Smooth muscle cell (in vitro differentiated cells): ENCODE measurements around the gene DCTN3. TPM values are rescaled to one million over a fixed set of nuclear protein-coding genes. Genes with fewer than 3 reads are reported as not detected.

Experiments
- DNase-seq: peaks from one replicate; lab custom pipeline; 2025; ENCODE audit not compliant: unreplicated experiment; lab: John Stamatoyannopoulos, UW
- H2AFZ ChIP-seq: fragments of 200-600 bp; sonication (generic); 2 replicates; pipeline ENCODE4 v1.6.0; 2016; ENCODE audit warnings: antibody characterized with exemption, low read depth, mild to moderate bottlenecking
- H3F3A ChIP-seq: fragments of 200-600 bp; sonication (generic); 2 replicates; pipeline ENCODE4 v1.6.0; 2017; ENCODE audit warnings: antibody characterized with exemption, low read depth
- H3K27ac ChIP-seq: fragments of 200-600 bp; sonication (generic); 2 replicates; pipeline ENCODE4 v1.5.1; 2016; ENCODE audit warnings: low read depth, mild to moderate bottlenecking
- H3K27me3 ChIP-seq: fragments of 200-600 bp; sonication (generic); 2 replicates; pipeline ENCODE4 v1.6.1; 2016; ENCODE audit warnings: low read depth, mild to moderate bottlenecking
- H3K36me3 ChIP-seq: fragments of 200-600 bp; sonication (generic); 2 replicates; pipeline ENCODE4 v1.5.1; 2016; ENCODE audit warnings: low read depth
- H3K4me1 ChIP-seq: fragments of 200-600 bp; sonication (generic); 2 replicates; pipeline ENCODE4 v1.5.1; 2016; ENCODE audit warnings: low read depth
- H3K4me2 ChIP-seq: fragments of 200-600 bp; sonication (generic); 2 replicates; pipeline ENCODE4 v1.6.0; 2016; ENCODE audit warnings: mild to moderate bottlenecking
- H3K4me3 ChIP-seq: fragments of 200-600 bp; sonication (generic); 2 replicates; pipeline ENCODE4 v1.5.1; 2016; ENCODE audit warnings: mild to moderate bottlenecking
- H3K79me2 ChIP-seq: fragments of 200-600 bp; sonication (generic); 2 replicates; pipeline ENCODE4 v1.6.0; 2016; ENCODE audit warnings: low read depth, mild to moderate bottlenecking
- H3K9ac ChIP-seq: fragments of 200-600 bp; sonication (generic); 2 replicates; pipeline ENCODE4 v1.6.0; 2016; ENCODE audit warnings: low read depth
- H3K9me3 ChIP-seq: fragments of 200-600 bp; sonication (generic); replicated peaks from 2 replicates; pipeline ENCODE4 v1.5.1; 2016; ENCODE audit warnings: low read depth
- H4K20me1 ChIP-seq: fragments of 200-600 bp; sonication (generic); 2 replicates; pipeline ENCODE4 v1.6.0; 2016; ENCODE audit warnings: low read depth
- CTCF ChIP-seq: fragments of 200-600 bp; sonication (generic); IDR thresholded peaks from 2 replicates; pipeline ENCODE4 v1.5.1; 2017; ENCODE audit warnings: borderline replicate concordance, mild to moderate bottlenecking, antibody characterized with exemption; ENCODE audit not compliant: insufficient read depth, poor library complexity, severe bottlenecking
- WGBS: methylation state at CpG from one replicate; pipeline ENCODE4 v1.1.7; 2016; ENCODE audit warnings: low lambda C conversion rate; 5-methylcytosine and 5-hydroxymethylcytosine counted together
- polyA plus RNA-seq: library from polyadenylated mRNA; unstranded; fragments of >200 nt; fragmentation: Nextera tagmentation; extraction: Ambion mirVana; gene quantifications from 2 replicates; pipeline ENCODE4 v1.2.1, GENCODE V29; 2016
- total RNA-seq: library from RNA; depleted of rRNA; stranded (reverse); fragments of >200 nt; gene quantifications from 2 replicates; pipeline ENCODE4 v1.2.3, GENCODE V29; 2014

The DCTN3 gene
- total and polyA plus RNA-seq, 2 experiments from 2014 or later = 87.6 to 142 TPM

DNA sequence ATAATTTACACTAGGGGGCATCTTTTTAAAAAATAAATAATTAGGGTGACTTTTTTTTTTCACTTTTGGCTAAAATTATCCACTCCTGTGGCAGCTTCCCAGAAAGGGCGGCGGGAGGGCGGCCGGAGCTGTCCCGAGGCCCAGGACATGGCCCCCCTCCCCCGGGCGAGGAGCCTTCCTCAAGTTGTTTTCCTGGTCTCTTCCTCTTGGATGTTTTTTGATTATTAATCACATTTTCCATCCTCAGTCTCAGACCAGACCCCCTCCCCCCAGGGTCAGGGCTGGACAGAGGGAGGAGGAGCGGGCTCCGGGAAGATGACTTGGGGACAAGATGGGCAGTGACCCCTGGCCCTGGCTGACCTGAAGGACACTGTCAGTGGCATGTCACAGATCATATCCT is 26.1 kb downstream of the DCTN3 start:
- Histone ChIP-seq H3F3A (no peaks in the 10 kb centered on the region), H3K4me1 (peaks cover 9% of the 10 kb centered on the region), H3K79me2 (no peaks in the 10 kb centered on the region), H3K4me2 (no peak overlapping the region), H3K27ac (no peak overlapping the region), H3K9me3 (no peaks in the 10 kb centered on the region), H4K20me1 (no peaks in the 10 kb centered on the region), H3K4me3 (no peak overlapping the region), H2AFZ (no peak overlapping the region), H3K9ac (no peak overlapping the region), H3K27me3 (peaks cover 24% of the 10 kb centered on the region), H3K36me3 (no peaks in the 10 kb centered on the region)
- no peak for TF ChIP-seq CTCF
- no peak for DNase-seq
- 93% methylated on average over 9 of the region's 9 CpGs for WGBS

- Histone ChIP-seq H3K27ac (no peak overlapping the region), H3K4me2 (no peak overlapping the region), H3K4me1 (peaks cover 9% of the 10 kb centered on the region), H3K27me3 (peaks cover 31% of the 10 kb centered on the region), H3F3A (no peaks in the 10 kb centered on the region), H3K9ac (no peak overlapping the region), H4K20me1 (no peaks in the 10 kb centered on the region), H3K36me3 (no peaks in the 10 kb centered on the region), H3K79me2 (peaks cover 5% of the 10 kb centered on the region), H2AFZ (no peak overlapping the region), H3K9me3 (no peaks in the 10 kb centered on the region), H3K4me3 (no peak overlapping the region)
- no peak for DNase-seq
- 28% methylated on average over 18 of the region's 26 CpGs for WGBS
- TF ChIP-seq CTCF = no peak
Measured at GRCh38 chr9:34592895-34593601, 27.2 kb downstream of the DCTN3 start.

- no peaks in the 10 kb centered on the region for H3K36me3 ChIP-seq
- H4K20me1 ChIP-seq = no peaks in the 10 kb centered on the region
- H3K79me2 ChIP-seq = peaks cover 13% of the 10 kb centered on the region
- no peak overlapping the region for H3K9ac ChIP-seq
- H2AFZ ChIP-seq = no peak overlapping the region
- H3K4me3 ChIP-seq = no peak overlapping the region
- no peak overlapping the region for H3K4me2 ChIP-seq
- peaks cover 13% of the 10 kb centered on the region for H3K4me1 ChIP-seq
- no peaks in the 10 kb centered on the region for H3K9me3 ChIP-seq
- peaks cover 31% of the 10 kb centered on the region for H3K27me3 ChIP-seq
- DNase-seq = no peak
- H3K27ac ChIP-seq = no peak overlapping the region
- TF ChIP-seq CTCF = no peak
- peaks cover 4% of the 10 kb centered on the region for H3F3A ChIP-seq
- 33% methylated on average over 16 of the region's 16 CpGs for WGBS
Measured at GRCh38 chr9:34591917-34592866, 28.1 kb downstream of the DCTN3 start.
